Prostate gland (tissue), 2 donors: ENCODE data around the gene BRCA2.

Source experiments
- CTCF ChIP-seq, 4 experiments: fragments of 200-600 bp in 2 of 4; fragments of 450-650 bp in 2 of 4; sonication (generic) in 2 of 4; IDR thresholded peaks; 1 replicate in 3 of 4; 2 replicates in 1 of 4; pipeline ENCODE4 v1.5.1; 2016 to 2019; ENCODE audit warnings: antibody characterized with exemption in 4 of 4, mild to moderate bottlenecking in 2 of 4, moderate library complexity in 2 of 4
- POLR2A ChIP-seq: fragments of 450-650 bp; IDR thresholded peaks from one replicate; pipeline ENCODE4 v1.6.1; 2016; ENCODE audit warnings: antibody characterized with exemption, mild to moderate bottlenecking
- POLR2AphosphoS5 ChIP-seq: sonication (generic); formaldehyde crosslinking; IDR thresholded peaks from one replicate; pipeline ENCODE4 v1.6.1; 2017; ENCODE audit warnings: antibody characterized with exemption

- TF ChIP-seq CTCF (IDR thresholded peaks at IDR 0.05), result no peak
- TF ChIP-seq POLR2A, result no peak
- TF ChIP-seq POLR2AphosphoS5, result no peak
These were observed 93.6 kb downstream of the BRCA2 start for GRCh38 chr13:32409001-32409313.
